PC-9 (cell line): ENCODE measurements around the gene AP1G2. TPM values are rescaled to one million over a fixed set of nuclear protein-coding genes. Genes with fewer than 3 reads are reported as not detected.

Source experiments
- BruUV-seq: library from RNA; stranded (reverse); fragments of 400-500 nt; replicated peaks from 2 replicates; lab custom pipeline; 2021; lab: Mats Ljungman, UMichigan
- CTCF ChIA-PET: fragments of 300-600 bp; sonication (Branson Sonifier 250); formaldehyde crosslinking; loops from one replicate; lab custom pipeline; 2022; ENCODE audit warnings: antibody characterized with exemption; lab: Charles Lee
- POLR2A ChIA-PET: fragments of 300-600 bp; sonication (Branson Sonifier 250); formaldehyde crosslinking; loops from one replicate; lab custom pipeline; 2022; ENCODE audit warnings: antibody characterized with exemption; ENCODE audit not compliant: unreplicated experiment; lab: Charles Lee
- DNase-seq, 2 experiments: peaks; one replicate each; pipeline versions ENCODE4 v3.0.0 to v3.0.0-alpha.2; 2015 to 2022; ENCODE audit warnings: mixed read lengths in 1 of 2
- H2AFZ ChIP-seq: fragments of 200-600 bp; sonication (generic); 2 replicates; pipeline ENCODE4 v1.8.1; 2017; ENCODE audit warnings: antibody characterized with exemption
- H3F3A ChIP-seq: fragments of 200-600 bp; sonication (generic); 2 replicates; pipeline ENCODE4 v1.8.1; 2017; ENCODE audit warnings: antibody characterized with exemption, mild to moderate bottlenecking, low read depth; ENCODE audit not compliant: insufficient read depth
- H3K27ac ChIP-seq: fragments of 200-600 bp; sonication (generic); 2 replicates; pipeline ENCODE4 v1.6.1; 2016; ENCODE audit warnings: mixed run types
- H3K27me3 ChIP-seq: fragments of 200-600 bp; sonication (generic); 2 replicates; pipeline ENCODE4 v1.6.1; 2016; ENCODE audit warnings: low read depth, mixed run types; ENCODE audit not compliant: insufficient read depth
- H3K36me3 ChIP-seq: fragments of 200-600 bp; sonication (generic); 2 replicates; pipeline ENCODE4 v1.6.1; 2016; ENCODE audit warnings: low read depth, mixed run types
- H3K4me1 ChIP-seq: fragments of 200-600 bp; sonication (generic); replicated peaks from 2 replicates; pipeline ENCODE4 v1.6.1; 2016; ENCODE audit warnings: mixed run types; ENCODE audit not compliant: insufficient read depth
- H3K4me2 ChIP-seq: fragments of 200-600 bp; sonication (generic); 2 replicates; pipeline ENCODE4 v1.6.1; 2017; ENCODE audit warnings: mixed run types
- H3K4me3 ChIP-seq: fragments of 200-600 bp; sonication (generic); 2 replicates; pipeline ENCODE4 v1.6.1; 2016; ENCODE audit warnings: mixed run types
- H3K79me2 ChIP-seq: fragments of 200-600 bp; sonication (generic); 2 replicates; pipeline ENCODE4 v1.6.1; 2017; ENCODE audit warnings: low read depth, mixed run types
- H3K9me2 ChIP-seq: fragments of 200-600 bp; sonication (generic); 2 replicates; pipeline ENCODE4 v1.8.1; 2017; ENCODE audit warnings: mild to moderate bottlenecking; ENCODE audit not compliant: insufficient read depth
- H3K9me3 ChIP-seq: fragments of 200-600 bp; sonication (generic); 2 replicates; pipeline ENCODE4 v1.8.1; 2016; ENCODE audit warnings: low read depth; ENCODE audit not compliant: insufficient read depth
- H4K20me1 ChIP-seq: fragments of 200-600 bp; sonication (generic); 2 replicates; pipeline ENCODE4 v1.8.1; 2017; ENCODE audit not compliant: insufficient read depth
- CTCF ChIP-seq: fragments of 200-600 bp; sonication (generic); conservative IDR thresholded peaks from 2 replicates; pipeline ENCODE4 v1.6.1; 2017; ENCODE audit warnings: mixed run types, antibody characterized with exemption, mild to moderate bottlenecking, moderate library complexity
- EZH2 ChIP-seq: fragments of 200-600 bp; sonication (generic); IDR thresholded peaks from 2 replicates; pipeline ENCODE4 v1.8.0; 2017; ENCODE audit warnings: antibody characterized with exemption, low read depth
- intact Hi-C: fragments of 100-400 bp; cut with micrococcal nuclease; formaldehyde crosslinking; loops from one replicate; pipeline ENCODE4 v1.10.0; 2022; ENCODE audit not compliant: unreplicated experiment
- total RNA-seq: library from RNA; stranded (reverse); gene quantifications from 2 replicates; pipeline ENCODE4 v1.2.3, GENCODE V29; 2021

Gene AP1G2
- total RNA-seq, 1 experiment from 2014 or later: 128 TPM

GRCh38 chr14:23577710-23578392, 10.3 kb upstream of the AP1G2 start:
- no peaks in the 10 kb centered on the region for H3F3A ChIP-seq
- no peak for DNase-seq
- intact Hi-C loops: no loop called here
- no peak for TF ChIP-seq CTCF
- no peak for TF ChIP-seq EZH2
- no peaks in the 10 kb centered on the region for H3K9me3 ChIP-seq
- no peak overlapping the region for H3K27ac ChIP-seq
- ChIA-PET CTCF (no interaction called here), POLR2A (no interaction called here)
- H3K79me2 ChIP-seq: no peaks in the 10 kb centered on the region
- no peak overlapping the region for H3K4me2 ChIP-seq
- no peaks in the 10 kb centered on the region for H4K20me1 ChIP-seq
- H3K4me1 ChIP-seq: no peaks in the 10 kb centered on the region
- BruUV-seq: no TSS peak
- no peak overlapping the region for H2AFZ ChIP-seq
- H3K27me3 ChIP-seq: no peaks in the 10 kb centered on the region
- no peaks in the 10 kb centered on the region for H3K9me2 ChIP-seq
- no peaks in the 10 kb centered on the region for H3K36me3 ChIP-seq
- H3K4me3 ChIP-seq: no peak overlapping the region

GRCh38 chr14:23577004-23577681, 9.6 kb upstream of the AP1G2 start:
- H3K79me2 ChIP-seq: no peaks in the 10 kb centered on the region
- no peaks in the 10 kb centered on the region for H3K4me1 ChIP-seq
- POLR2A ChIA-PET: no interaction called here
- H3K4me2 ChIP-seq: no peak overlapping the region
- CTCF ChIA-PET: no interaction called here
- no peaks in the 10 kb centered on the region for H3F3A ChIP-seq
- intact Hi-C loops: no loop called here
- H3K9me3 ChIP-seq: no peaks in the 10 kb centered on the region
- H3K9me2 ChIP-seq: no peaks in the 10 kb centered on the region
- TF ChIP-seq CTCF: no peak
- no peak for TF ChIP-seq EZH2
- no TSS peak for BruUV-seq
- H2AFZ ChIP-seq: no peak overlapping the region
- no peak overlapping the region for H3K27ac ChIP-seq
- DNase-seq: no peak
- H3K36me3 ChIP-seq: no peaks in the 10 kb centered on the region
- H3K27me3 ChIP-seq: no peaks in the 10 kb centered on the region
- no peaks in the 10 kb centered on the region for H4K20me1 ChIP-seq
- H3K4me3 ChIP-seq: no peak overlapping the region

GRCh38 chr14:23573384-23574015, 5.9 kb upstream of the AP1G2 start:
- Histone ChIP-seq H3F3A (peaks cover 7% of the 10 kb centered on the region; the same call in 1 of the 2 replicates), H3K36me3 (no peaks in the 10 kb centered on the region), H3K4me2 (no peak overlapping the region), H3K9me3 (no peaks in the 10 kb centered on the region), H3K9me2 (no peaks in the 10 kb centered on the region), H4K20me1 (no peaks in the 10 kb centered on the region), H2AFZ (no peak overlapping the region), H3K4me3 (no peak overlapping the region), H3K4me1 (peaks cover 12% of the 10 kb centered on the region), H3K79me2 (no peaks in the 10 kb centered on the region), H3K27ac (no peak overlapping the region), H3K27me3 (no peaks in the 10 kb centered on the region)
- no TSS peak for BruUV-seq
- TF ChIP-seq EZH2 (no peak), CTCF (no peak)
- ChIA-PET CTCF (no interaction called here), POLR2A (interaction anchor here (0.7 kb wide), 1 partner anchor 16 kb away, joined by 3 read pairs; no protein-coding TSS in a partner anchor)
- DNase-seq: no peak
- intact Hi-C loops: no loop called here
